NCI-H510A (cell line): ENCODE data around the gene EDA.

Experiments used
- DNase-seq: peaks from one replicate; lab custom pipeline; 2025; lab: John Stamatoyannopoulos, UW

EDA gene

GRCh38 chrX:69615779-69616456 is at the start of gene EDA:
TSS of gene EDA (plus strand) at chrX:69616113.
- DNase-seq = peak; percentile 88

- DNase-seq = no peak
Observed at GRCh38 chrX:69568828-69569227, 47.1 kb upstream of the EDA start.

GRCh38 chrX:69597399-69597798 is 18.5 kb upstream of the EDA start:
- DNase-seq = no peak

- no peak for DNase-seq
Observed at GRCh38 chrX:69600182-69600581, 15.7 kb upstream of the EDA start.

GRCh38 chrX:69603566-69604194 is 12.2 kb upstream of the EDA start:
- no peak for DNase-seq

GRCh38 chrX:69605521-69605920 is 10.4 kb upstream of the EDA start:
- DNase-seq = no peak

GRCh38 chrX:69607616-69608015 is 8.3 kb upstream of the EDA start:
- DNase-seq = no peak

- no peak for DNase-seq
Observed at GRCh38 chrX:69613946-69614345, 2.0 kb upstream of the EDA start.

GRCh38 chrX:69614886-69615285 is 1.0 kb upstream of the EDA start:
- DNase-seq = no peak

GRCh38 chrX:69615342-69615741 is 571 bp upstream of the EDA start:
- no peak for DNase-seq

GRCh38 chrX:69616457-69617203 is 717 bp downstream of the EDA start:
- no peak for DNase-seq

GRCh38 chrX:69618803-69619202 is 2.9 kb downstream of the EDA start:
- DNase-seq = no peak

GRCh38 chrX:69626129-69626528 is 10.2 kb downstream of the EDA start:
- no peak for DNase-seq

GRCh38 chrX:69627744-69628143 is 11.8 kb downstream of the EDA start:
- DNase-seq = no peak

- no peak for DNase-seq
Observed at GRCh38 chrX:69630147-69630546, 14.2 kb downstream of the EDA start.

- DNase-seq = no peak
Observed at GRCh38 chrX:69664693-69665092, 48.8 kb downstream of the EDA start.

GRCh38 chrX:69670001-69670555 is 54.2 kb downstream of the EDA start:
- DNase-seq = no peak

GRCh38 chrX:69674891-69675290 is 59.0 kb downstream of the EDA start:
- no peak for DNase-seq

- no peak for DNase-seq
Observed at GRCh38 chrX:69705818-69706217, 89.9 kb downstream of the EDA start.

- no peak for DNase-seq
Observed at GRCh38 chrX:69718102-69718501, 102.2 kb downstream of the EDA start.

GRCh38 chrX:69724307-69724706 is 108.4 kb downstream of the EDA start:
- DNase-seq = no peak

GRCh38 chrX:69740317-69740716 is 124.4 kb downstream of the EDA start:
- DNase-seq = no peak

- DNase-seq = no peak
Observed at GRCh38 chrX:69741721-69742120, 125.8 kb downstream of the EDA start.
